NOMO-1 treated with dmso at 0.1 percent for 144 hours (cell line): ENCODE results near the gene ANKRD9.
"Not testable (repeated sequence)": the region's sequence is repeated elsewhere in the genome, so short reads cannot be mapped to it uniquely, and the experiment has no call there.

Source experiments
- DNase-seq: peaks from one replicate; lab custom pipeline; 2025; ENCODE audit not compliant: unreplicated experiment; lab: John Stamatoyannopoulos, UW

Gene ANKRD9

DNA sequence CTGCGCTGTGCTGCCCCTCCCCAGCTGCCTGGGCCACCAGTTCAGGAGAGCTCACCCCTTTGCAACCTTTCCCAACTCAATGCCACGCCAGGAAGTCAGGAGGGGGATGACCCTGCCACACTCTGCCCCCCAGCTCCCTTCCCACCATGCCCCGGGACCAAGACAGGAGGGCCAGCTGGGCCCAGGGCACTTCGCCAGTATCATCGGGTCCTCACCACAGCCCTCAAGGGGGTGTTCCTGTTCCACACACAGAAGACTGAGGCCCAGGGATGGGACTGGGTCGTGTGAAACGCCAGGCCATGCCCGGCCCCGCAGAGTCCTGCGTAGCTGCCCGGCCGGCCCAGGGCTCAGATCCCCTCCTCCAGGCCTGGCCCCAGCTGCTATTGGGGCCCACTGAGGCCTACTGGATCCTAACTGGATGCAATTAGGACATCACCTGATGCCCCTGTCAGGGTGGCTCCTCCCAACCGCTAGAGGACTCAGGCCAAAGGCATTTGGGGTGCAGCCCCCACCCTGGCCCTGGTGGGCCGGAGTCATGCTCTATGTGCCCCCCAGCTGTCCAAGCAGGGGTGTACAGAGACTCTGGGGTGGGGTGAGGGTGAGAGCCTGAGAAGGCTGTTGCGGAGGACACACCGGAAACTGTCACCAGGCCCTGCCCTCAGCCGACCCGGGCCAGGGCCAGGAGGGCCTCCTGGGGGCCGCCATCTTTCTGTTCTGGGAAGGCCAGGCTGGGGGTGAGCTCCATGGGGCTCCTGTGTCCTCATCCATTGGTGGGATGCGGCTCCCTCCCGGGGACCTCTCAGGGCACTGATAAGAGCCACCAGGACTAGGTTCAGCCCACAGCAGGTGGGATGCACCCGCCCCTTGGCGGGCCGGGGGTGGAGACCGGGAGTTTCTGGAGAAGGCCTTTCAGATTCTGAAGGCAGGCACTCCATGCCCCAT lies 29.3 kb upstream of the ANKRD9 start:
- no peak for DNase-seq

DNA sequence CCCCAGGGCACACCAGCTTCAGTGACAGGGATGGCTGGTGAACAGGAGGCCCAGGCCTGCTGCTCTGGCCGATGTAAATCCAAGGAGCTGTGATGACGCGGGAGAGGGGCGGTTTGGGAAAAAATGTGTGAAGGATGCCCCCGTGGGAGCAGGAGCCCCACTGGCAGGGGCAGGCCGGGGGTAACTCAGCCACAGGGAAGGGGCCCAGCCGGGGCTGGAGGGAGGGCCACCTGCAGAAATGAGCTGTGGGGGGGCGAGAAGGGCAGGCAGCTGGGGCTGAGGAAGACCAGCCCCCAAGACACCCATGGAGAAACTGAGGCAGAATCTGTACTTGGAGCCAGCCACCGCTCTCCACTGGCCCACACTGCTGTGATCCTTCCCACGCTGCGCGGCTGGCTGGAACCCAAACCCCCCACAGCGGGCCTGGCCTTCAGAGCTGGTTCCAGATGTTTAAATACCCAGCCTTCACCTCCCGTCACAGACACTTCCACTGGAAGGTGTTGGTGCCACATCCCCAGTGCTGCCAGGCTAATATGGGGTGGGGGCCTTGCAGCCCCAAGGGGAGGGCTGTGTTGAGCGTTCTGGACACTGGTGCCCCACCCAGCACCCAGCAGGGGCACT lies 28.5 kb upstream of the ANKRD9 start:
- no peak for DNase-seq

DNA sequence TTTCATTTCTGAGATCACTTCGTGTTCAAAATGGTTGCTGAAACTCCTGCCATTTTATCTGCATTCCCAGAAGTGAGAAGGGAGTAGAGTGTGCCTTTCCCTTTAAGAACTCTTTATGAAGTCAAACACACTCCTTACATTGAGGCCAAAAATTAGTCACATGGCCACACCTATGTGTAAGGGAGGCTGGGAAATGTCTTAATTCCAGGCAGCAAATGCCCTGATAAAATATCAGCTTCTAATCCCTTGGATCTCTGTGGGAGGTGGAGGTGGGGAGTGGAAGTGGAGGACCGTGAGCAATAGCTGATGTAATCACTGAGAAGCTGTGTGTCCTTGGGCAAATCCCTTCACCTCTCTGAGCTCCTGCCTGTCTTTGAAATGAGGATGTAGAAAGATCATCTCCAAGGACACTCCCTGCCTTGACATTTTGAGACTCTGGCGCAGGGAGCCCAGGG lies 22.7 kb upstream of the ANKRD9 start:
- no peak for DNase-seq

DNA sequence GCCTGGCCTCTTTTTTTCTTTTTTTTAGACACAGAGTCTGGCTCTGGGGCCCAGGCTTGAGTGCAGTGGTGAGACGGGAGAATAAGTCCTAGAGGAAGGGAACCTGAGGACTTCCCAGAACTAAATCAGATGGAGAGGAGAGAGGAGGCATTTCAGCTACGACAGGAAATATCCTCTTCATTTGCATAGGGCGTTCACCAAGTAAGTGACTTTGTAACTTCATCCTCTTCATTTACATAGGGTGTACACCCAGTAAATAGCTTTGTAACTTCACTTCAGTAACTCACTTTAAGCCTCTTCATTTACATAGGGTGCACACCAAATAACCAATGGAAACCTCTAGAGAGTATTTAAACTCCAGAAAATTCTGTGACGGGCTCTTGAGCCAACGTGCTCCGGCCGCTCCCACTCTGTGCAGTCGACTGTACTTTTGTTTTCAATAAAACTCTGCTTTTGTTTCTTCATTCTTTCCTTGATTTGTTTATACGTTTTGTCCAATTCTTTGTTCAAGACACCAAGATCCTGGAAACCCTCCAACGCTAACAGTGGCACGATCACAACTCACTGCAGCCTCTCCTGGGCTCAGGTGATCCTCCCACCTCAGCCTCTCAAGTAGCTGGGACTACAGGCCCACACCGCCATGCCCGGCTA lies 21.4 kb upstream of the ANKRD9 start:
- no peak for DNase-seq

DNA sequence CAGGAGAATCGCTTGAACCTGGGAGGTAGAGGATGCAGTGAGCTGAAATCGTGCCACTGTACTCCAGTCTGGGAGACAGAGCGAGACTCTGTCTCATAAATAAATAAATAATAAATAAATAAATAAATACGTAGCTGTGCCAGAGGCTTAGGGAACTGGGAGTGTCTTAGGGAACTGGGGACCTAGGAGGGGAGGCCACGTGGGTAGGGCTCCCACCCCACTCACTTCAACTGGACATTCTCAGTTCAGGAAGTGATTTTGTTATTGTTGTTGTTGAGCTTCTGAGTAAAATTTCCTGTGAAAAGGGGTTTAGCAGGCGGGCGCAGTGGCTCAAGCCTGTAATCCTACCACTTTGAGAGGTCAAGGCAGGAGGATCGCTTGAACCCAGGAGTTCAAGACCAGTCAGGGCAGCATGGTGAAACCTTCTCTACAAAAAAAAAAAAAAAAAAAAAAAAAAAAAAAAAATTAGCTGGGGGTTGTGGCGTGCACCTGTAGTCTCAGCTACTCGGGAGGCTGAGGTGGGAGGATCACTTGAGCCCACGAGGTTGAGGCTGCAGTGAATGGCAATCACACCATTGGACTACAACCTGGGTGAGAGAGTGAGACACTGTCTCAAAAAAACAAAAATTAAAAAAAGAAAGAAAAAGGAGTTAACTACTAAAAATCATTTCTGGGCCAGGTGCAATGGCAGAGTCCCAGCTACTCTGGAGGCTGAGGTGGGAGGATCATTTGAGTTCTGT lies 19.0 kb upstream of the ANKRD9 start:
- DNase-seq = no peak

DNA sequence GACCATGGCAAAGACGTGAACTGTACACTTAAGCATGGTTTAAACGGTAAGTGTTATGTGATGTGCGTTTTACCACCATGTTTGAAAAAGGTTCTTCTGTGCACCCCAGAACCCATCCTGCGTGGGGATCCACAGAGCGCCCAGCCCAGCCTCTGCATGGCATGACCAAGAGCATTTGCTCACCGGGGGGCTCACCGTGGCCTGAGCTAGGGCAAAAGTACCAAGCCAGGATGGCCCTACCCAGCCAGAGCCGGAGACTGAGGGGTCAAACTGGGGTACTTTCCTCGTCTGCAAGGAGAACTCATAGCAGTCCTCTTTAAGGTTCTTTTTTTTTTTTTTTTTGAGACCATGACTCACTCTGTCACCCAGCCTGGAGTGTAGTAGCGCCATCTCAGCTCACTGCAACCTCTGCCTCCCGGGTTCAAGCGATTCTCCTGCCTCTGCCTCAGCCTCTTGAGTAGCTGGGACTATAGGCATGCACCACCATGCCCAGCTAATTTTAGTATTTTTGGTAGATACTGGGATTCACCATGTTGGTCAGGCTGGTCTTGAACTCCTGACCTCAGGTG lies 16.4 kb upstream of the ANKRD9 start:
- DNase-seq = no peak

DNA sequence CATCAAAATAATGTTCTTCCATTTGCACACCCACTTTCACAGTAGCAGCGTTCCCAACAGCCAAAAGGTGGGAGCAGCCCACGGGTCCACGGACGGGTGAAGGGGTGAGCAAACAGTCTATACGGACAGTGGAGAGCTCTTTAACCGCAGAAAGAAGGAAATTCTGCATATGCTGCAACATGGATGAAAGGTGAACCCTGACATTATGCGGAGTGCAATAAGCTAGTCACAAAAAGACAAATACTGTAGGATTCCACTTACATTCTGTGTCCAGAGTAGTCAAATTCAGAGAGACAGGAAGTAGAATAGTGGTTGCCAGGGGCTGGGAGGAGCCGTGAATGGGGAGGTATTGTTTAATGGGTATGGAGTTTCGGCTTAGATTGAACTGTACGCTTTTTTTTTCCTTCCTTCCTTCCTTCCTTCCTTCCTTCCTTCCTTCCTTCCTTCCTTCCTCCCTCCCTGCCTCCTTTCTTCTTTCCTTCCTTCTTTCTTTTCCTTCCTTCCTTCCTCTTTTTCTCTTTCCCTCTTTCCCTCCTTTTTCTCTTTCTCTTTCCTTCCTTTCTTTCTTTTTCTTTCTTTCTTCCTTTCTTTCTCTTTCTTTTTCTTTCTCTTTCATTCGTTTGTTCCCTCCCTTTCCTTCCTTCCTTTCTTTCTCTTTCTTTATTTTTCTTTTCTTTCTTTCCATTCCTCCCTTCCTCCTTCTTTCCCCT lies 15.8 kb upstream of the ANKRD9 start:
- peak; percentile 60 for DNase-seq

DNA sequence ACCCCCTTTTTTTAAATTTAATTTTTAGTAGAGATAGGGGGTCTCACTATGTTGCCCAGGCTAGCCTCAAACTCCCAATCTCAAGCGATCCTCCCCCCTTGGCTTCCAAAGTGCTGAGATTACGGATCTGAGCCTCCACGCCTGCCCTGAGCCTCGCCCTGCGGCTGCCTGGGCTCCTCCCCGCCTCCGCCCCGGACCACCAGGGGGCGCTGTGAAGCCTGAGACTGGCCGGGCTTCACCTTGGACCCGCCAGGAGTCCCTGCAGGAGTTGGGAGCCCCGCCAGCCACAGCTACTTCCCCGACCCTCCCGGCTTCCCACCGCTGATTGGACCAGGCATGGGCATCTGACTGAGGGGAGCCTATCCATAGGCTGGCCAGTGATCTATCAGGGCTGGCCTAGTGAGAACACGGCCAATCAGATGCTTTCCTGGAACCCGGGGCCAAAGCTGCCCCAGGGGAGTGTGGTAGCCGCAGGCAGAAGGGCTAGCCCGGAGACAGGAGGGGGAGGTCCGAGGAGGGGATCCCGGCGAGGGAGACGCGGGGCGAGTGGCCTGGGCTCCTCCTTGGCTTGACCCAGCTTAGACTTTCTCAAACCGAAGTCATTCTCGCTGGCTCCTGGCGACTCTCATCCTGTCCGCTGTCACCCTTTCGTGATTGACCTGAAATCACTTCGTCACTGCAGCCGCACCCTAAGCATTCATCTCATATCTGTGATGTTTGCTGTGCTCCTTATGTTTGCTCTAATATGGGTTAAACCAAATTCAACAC lies 15.1 kb upstream of the ANKRD9 start:
- peak; percentile 97 for DNase-seq

DNA sequence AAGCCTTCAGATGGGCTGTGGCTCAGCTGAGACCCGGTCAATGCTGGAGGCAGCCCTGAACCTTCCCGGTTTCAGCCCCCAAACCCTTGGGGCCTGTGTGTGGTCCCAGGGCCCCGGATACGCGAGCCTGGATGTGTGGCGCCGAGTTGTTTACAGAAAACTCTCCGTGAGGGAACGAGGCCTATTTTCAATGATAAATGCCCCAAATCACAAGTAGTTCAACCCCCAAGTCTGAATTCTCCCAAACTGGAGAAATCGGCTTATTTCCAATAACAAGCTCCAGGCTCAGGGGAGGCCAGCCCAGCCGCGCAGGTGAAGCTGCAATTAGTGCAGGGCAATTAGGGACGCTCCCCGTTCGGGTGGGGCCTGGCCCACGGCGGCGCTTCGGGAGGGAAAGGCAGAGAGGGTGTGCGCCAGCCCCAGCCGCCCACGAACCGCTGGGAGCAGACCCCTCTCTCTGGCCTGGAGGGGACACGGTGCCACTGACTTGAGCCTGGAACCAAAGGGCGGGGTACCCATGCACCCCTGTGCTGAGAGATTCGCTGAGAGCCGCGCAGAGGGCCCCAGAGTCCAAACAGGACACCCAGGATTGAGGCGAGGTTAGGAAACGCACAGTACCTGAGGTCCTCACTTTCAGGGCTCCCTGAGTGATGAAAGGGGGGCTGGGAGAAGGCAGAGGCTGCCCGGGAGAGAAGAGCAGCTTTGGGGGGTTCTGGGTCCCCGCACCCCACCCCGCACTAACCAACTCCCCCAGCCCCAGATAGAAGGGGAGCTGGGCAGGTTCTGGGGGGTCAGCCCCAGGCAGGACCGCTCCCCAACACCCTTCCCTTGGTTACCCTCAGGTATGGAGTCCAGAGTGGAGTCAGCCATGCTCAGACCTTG lies 14.2 kb upstream of the ANKRD9 start:
- no peak for DNase-seq

DNA sequence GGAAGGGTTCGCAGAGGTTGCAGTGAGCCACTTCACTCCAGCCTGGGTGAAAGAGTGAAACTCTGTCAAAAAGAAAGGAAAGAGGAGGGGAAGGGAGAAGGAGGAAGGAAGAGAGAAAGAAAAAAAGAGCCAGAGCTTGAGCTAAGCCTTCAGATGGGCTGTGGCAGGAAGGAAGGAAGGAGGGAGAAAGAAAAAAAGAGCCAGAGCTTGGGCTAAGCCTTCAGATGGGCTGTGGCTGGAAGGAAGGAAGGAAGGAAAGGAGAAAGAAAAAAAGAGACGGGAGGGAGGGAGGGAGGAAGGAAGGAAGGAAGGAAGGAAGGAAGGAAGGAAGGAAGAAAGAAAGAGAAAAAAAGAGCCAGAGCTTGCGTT lies 13.6 kb upstream of the ANKRD9 start:
- DNase-seq = no peak

DNA sequence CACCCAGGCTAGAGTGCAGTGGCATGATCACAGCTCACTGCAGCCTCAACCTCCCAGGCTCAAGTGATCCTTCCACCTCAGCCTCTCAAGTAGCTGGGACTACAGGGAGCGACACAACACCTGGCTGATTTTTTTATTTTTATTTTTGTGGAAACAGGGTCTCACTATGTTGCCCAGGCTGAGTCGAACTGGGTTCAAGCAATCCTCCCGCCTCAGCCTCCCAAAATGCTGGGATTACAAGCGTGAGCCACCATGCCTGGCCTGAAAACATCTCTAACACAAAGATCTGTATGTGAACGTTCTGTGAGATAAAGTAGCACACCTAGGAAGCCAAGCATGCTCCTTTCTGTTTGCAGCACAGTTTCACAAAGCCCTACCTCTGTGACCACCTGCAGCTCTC lies 10.1 kb upstream of the ANKRD9 start:
- not testable (repeated sequence) for DNase-seq

DNA sequence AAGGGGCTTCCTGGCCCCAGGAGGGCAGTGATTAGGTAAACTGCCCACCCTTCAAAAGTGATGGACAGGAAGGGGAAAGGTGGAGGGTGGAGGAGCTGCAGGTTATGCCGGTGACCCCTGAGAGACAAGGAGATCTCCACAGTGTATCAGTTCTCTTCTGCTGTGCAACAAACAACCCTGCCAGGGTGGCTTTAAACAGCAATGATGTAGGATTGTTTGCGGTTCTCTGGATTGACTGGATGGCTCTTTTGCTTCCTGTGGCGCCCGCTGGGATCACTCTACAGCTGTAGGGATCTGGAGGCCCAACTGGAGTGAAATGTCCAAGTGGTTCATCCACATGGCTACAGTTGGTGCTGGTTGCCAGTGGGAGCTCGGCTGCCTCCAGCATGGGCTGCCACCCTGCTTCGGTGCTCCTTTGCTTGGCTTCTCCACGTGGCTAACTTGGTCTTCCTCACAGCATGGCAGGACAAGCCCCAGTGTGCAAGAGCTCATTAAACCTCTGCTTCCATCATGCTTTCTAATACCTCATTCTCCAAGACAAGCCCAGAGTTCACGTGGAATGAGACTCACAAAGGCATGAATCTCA lies 8.6 kb upstream of the ANKRD9 start:
- DNase-seq = no peak

DNA sequence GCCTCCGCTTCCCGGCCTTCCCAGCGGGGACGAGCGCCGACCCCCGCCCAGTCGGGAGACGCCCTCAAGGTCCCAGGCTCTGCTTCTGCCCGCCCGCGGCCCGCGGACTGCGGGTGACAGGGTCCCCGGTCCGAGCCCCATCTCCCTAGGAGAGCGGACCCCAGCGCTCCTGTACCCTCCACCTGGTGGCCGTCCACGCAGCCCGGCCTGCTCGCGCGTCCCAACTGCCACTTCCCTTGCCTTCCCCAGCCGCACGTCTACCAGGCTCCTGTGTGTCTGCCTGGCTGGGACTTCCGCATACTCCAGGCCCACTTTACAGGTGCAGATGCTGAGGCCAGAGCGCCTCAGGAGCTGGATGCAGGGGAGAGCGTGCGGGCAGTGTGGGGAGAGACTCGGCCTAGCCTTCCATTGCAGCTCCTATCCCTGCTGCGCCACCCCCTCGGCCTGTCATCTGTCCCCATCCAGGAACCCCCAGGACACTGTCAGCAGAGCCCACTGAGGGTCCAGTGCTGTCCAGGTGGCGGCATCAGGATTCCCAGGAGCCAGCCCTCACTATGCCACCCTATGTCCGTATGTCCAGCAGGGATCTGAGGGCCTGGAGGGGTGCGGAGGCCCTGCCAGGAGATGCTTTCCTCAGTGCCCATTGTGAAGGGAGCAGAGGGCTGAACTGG lies 8.0 kb upstream of the ANKRD9 start:
- DNase-seq = no peak

DNA sequence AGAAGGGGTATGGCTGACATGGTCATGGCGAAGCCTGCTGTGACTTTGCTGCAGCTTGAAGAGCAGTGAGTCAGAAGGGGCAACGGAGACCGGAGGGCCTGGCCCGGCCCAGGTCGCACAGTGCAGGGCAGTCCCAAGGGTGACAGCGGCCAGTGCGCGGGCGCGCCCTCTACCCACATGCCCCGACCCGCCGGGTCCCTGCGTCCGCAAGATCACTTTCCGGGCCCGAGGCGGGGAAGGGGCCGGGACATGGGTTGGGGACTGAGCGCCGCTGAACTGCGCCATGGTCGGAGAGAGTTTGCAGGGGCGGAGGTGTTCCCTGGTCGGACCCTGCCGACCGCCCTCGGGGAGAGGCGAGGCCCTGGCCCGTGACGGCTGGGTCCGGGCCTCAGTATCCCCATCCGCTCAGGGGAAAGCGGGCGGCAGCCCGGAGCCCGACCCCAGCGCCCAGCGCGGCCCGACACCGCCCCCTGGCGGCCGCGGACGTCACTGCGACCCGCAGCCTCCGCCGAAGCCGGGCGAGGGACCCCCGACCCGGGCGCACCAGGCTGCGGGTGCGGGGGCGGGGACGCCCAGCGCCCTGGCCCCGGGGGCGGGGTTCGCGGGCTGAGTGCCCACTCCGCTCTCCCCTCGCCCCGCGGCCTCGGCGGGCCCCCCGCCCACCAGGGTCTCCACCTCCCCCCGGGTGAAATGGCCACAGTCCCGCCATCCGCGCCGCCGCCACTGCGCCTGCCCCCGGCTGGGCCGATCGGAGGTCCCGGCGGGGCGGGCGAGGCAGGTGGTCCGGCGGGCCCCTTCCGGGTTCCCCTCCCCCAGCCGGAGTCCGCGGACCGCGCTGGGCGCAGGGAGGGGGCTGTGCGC lies 7.2 kb upstream of the ANKRD9 start:
- no peak for DNase-seq

DNA sequence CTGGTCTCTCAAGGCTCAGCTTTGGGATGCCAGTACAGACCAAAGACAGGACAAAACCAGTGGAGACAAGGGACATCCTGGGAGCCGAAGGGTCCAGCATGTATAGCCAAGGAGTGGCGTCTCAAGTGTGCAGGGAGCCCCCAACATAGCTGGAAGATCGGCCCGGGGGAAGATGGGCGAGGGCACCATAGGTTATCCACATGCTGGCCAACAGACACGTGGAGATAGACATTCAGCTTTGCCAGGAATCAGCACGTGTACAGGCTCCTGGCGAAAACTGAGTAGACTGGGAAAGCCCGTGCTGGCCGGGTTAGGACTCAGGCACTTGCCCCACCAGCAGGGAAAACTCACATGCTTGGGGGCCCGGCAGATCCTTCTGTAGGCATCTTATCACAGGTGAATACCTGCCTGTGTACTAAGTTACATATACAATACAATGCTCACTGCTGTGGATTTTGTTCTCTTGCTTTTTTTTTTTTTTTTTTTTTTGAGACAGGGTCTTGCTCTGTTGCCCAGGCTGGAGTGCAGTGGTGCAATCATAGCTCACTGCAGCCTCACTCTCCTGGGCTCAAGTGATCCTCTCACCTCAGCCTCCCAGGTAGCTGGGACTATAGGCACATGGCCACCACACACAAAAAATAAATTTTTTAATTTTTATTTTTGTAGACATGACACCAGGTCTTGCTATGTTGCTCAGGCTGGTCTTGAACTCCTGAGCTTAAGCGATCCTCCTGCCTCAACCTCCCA lies 5.6 kb upstream of the ANKRD9 start:
- no peak for DNase-seq
